Loucy (cell line): ENCODE results near the gene FRA10AC1.
A peak's percentile ranks its signal among the peaks of the same experiment; 100 is the strongest.

Experiments
- CTCF ChIP-seq: fragments of 200-600 bp; sonication (generic); conservative IDR thresholded peaks from 2 replicates; pipeline ENCODE4 v1.5.1; 2014; ENCODE audit warnings: mild to moderate bottlenecking, antibody characterized with exemption, low read length
- EZH2phosphoT487 ChIP-seq: fragments of 200-600 bp; IDR thresholded peaks from 2 replicates; pipeline ENCODE4 v1.6.1; 2018; ENCODE audit warnings: antibody characterized with exemption, mild to moderate bottlenecking, moderate library complexity, borderline replicate concordance

GRCh38 chr10:93745408-93746065 lies 43.1 kb upstream of the FRA10AC1 start:
- TF ChIP-seq CTCF (peak; percentile 56), EZH2phosphoT487 (no peak)
